ENCODE data around the gene HAUS6.

GRCh38 chr9:19149230-19149629 is 46.5 kb upstream of the HAUS6 start:
- TF ChIP-seq CTCF (IDR thresholded peaks at IDR 0.05; ENCODE audit: low read length) (no peak), EZH2phosphoT487 (IDR thresholded peaks at IDR 0.05; ENCODE audit: low read length) (no peak), EZH2 (optimal IDR thresholded peaks at IDR 0.05; ENCODE audit: low read depth, low read length) (no peak)
